ENCODE measurements around the gene PLEKHG3.

PLEKHG3 gene

GRCh38 chr14:64741961-64742360 is 37.7 kb downstream of the PLEKHG3 start:
- no peak for DNase-seq (ENCODE audit: low spot score)
- POLR2A ChIA-PET (ENCODE audit: low non-redundant PET) = no interaction called here
- no peak for TF ChIP-seq CTCF (conservative IDR thresholded peaks at IDR 0.05; ENCODE audit: low read depth)
- H3K27ac ChIP-seq = peak overlapping the region; percentile 67
- CTCF ChIA-PET = interaction anchor here (0.6 to 0.9 kb wide), 2 partner anchors 10 to 105 kb away, joined by 4 read pairs; no protein-coding TSS in a partner anchor

- no peak for TF ChIP-seq CTCF (conservative IDR thresholded peaks at IDR 0.05; ENCODE audit: low read depth)
- peak overlapping the region; percentile 67 for H3K27ac ChIP-seq
- CTCF ChIA-PET = no interaction called here
- DNase-seq (ENCODE audit: low spot score) = no peak
- POLR2A ChIA-PET (ENCODE audit: low non-redundant PET) = no interaction called here
These were observed 38.8 kb downstream of the PLEKHG3 start for GRCh38 chr14:64743061-64743460.

GRCh38 chr14:64745511-64746091 is 41.4 kb downstream of the PLEKHG3 start:
- ChIA-PET CTCF (interaction anchor here (0.5 to 1.3 kb wide), 5 partner anchors 17 to 214 kb away, joined by 3 to 10 read pairs (median 4); no protein-coding TSS in a partner anchor), POLR2A (ENCODE audit: low non-redundant PET) (no interaction called here)
- no peak for DNase-seq (ENCODE audit: low spot score)
- TF ChIP-seq CTCF (conservative IDR thresholded peaks at IDR 0.05; ENCODE audit: low read depth) = no peak
- peak overlapping the region; percentile 67 for H3K27ac ChIP-seq

- POLR2A ChIA-PET (ENCODE audit: low non-redundant PET) = no interaction called here
- H3K27ac ChIP-seq = peak overlapping the region; percentile 67
- CTCF ChIA-PET = interaction anchor here (0.6 to 1.3 kb wide), 6 partner anchors 16 to 277 kb away, joined by 3 to 4 read pairs (median 3); no protein-coding TSS in a partner anchor
- no peak for DNase-seq (ENCODE audit: low spot score)
- no peak for TF ChIP-seq CTCF (conservative IDR thresholded peaks at IDR 0.05; ENCODE audit: low read depth)
These were observed 42.4 kb downstream of the PLEKHG3 start for GRCh38 chr14:64746298-64747250.

- DNase-seq (ENCODE audit: low spot score) = no peak
- TF ChIP-seq CTCF (conservative IDR thresholded peaks at IDR 0.05; ENCODE audit: low read depth) = no peak
- POLR2A ChIA-PET (ENCODE audit: low non-redundant PET) = no interaction called here
- H3K27ac ChIP-seq = peak overlapping the region; percentile 67
- CTCF ChIA-PET = interaction anchor here (0.7 kb wide), 1 partner anchor 278 kb away, joined by 3 read pairs; no protein-coding TSS in a partner anchor
These were observed 43.1 kb downstream of the PLEKHG3 start for GRCh38 chr14:64747327-64747726.

GRCh38 chr14:64748521-64748920 is 44.3 kb downstream of the PLEKHG3 start:
- CTCF ChIA-PET = no interaction called here
- POLR2A ChIA-PET (ENCODE audit: low non-redundant PET) = no interaction called here
- TF ChIP-seq CTCF (conservative IDR thresholded peaks at IDR 0.05; ENCODE audit: low read depth) = no peak
- peak overlapping the region; percentile 67 for H3K27ac ChIP-seq
- no peak for DNase-seq (ENCODE audit: low spot score)
